GM12891 (cell line): ENCODE data around the gene BAHCC1.

Experiments
- POLR2A ChIP-seq: IDR thresholded peaks from 2 replicates; pipeline ENCODE4 v1.6.1; 2011; ENCODE audit warnings: low read depth, low read length, control low read depth
- POLR2AphosphoS5 ChIP-seq: IDR thresholded peaks from 2 replicates; pipeline ENCODE4 v1.6.1; 2011; ENCODE audit warnings: low read depth, low read length, control low read depth
- TAF1 ChIP-seq: IDR thresholded peaks from 2 replicates; pipeline ENCODE4 v1.6.1; 2011; ENCODE audit warnings: low read depth, low read length, control low read depth

DNA sequence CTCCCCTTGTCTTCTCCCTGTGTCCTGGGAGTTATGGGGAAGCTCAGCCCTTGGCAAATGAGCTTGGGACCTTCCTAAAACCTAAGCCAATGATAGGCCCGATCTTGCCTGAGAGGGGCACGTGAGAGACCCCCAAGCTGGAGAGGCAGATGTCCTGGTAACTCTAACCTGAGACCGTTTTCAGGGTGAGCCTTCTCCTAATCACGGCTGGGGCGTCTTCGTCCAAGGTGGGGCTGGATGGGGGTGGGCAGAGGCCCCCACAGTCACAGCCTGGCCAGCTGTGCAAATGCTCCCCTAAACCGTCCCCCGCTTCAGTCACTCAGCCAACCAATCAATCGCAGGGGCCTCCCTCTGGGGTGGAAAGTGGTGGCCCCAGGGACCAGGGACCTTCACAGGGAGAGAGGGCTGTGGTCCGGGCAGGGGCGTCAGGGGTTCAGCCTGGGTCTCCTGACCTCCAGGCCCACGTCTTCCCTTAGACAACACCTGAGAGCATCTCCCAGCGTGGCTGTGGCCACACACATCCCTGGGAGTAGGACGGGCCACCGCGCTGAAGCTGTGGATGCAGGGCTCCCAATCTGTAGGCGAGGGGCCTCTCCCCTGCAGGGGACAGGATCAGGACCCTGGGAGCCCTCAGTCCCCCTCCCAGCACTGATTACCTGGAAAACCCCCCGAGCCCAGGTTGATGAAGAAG, 86.7 kb downstream of the BAHCC1 start:
- TF ChIP-seq POLR2AphosphoS5 (no peak), POLR2A (no peak), TAF1 (no peak)
